ENCODE results near the gene SEMA3G.

DNA sequence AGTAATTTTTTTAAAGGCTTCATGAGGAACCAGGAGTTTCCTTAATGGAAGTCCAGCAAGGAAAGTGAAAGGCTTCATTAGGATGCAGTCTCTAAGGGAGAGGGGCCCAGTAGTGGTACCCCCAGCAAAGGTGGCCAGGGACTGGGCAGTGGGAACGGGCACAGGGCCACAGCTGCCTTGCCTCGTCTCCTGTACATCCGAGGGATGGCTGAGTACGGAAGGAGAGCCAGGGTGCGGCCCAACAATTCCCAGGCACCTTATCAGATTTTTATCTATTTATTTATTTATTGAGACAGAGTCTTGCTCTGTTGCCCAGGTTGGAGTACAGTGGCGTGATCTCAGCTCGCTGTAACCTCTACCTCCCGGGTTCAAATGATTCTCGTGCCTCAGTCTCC is 14.5 kb downstream of the SEMA3G start:
- TF ChIP-seq, protein P1, sequence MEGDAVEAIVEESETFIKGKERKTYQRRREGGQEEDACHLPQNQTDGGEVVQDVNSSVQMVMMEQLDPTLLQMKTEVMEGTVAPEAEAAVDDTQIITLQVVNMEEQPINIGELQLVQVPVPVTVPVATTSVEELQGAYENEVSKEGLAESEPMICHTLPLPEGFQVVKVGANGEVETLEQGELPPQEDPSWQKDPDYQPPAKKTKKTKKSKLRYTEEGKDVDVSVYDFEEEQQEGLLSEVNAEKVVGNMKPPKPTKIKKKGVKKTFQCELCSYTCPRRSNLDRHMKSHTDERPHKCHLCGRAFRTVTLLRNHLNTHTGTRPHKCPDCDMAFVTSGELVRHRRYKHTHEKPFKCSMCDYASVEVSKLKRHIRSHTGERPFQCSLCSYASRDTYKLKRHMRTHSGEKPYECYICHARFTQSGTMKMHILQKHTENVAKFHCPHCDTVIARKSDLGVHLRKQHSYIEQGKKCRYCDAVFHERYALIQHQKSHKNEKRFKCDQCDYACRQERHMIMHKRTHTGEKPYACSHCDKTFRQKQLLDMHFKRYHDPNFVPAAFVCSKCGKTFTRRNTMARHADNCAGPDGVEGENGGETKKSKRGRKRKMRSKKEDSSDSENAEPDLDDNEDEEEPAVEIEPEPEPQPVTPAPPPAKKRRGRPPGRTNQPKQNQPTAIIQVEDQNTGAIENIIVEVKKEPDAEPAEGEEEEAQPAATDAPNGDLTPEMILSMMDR (IDR thresholded peaks at IDR 0.05; ENCODE audit: borderline replicate concordance, extremely low read depth, low read length, poor library complexity, severe bottlenecking), result no peak
- TF ChIP-seq EZH2 (IDR thresholded peaks at IDR 0.05; ENCODE audit: borderline replicate concordance, low read depth, low read length, severe bottlenecking), result no peak
